Activated T-cell treated with anti-CD3 and anti-CD28 coated beads for 4 hours (primary cell): ENCODE data around the gene PSRC1.
A peak's percentile ranks its signal among the peaks of the same experiment; 100 is the strongest.

Experiments
- DNase-seq: peaks from one replicate; pipeline ENCODE4 v3.0.0-alpha.2; 2020

The PSRC1 gene

GRCh38 chr1:109256971-109257681, 25.8 kb downstream of the PSRC1 start:
- no peak for DNase-seq

- no peak for DNase-seq
These were observed 26.9 kb downstream of the PSRC1 start for GRCh38 chr1:109256085-109256484.

GRCh38 chr1:109255678-109256077, 27.3 kb downstream of the PSRC1 start:
- DNase-seq, result no peak

GRCh38 chr1:109255097-109255651, 27.8 kb downstream of the PSRC1 start:
- no peak for DNase-seq

- no peak for DNase-seq
These were observed 28.3 kb downstream of the PSRC1 start for GRCh38 chr1:109254621-109255096.

GRCh38 chr1:109253803-109254620, 28.9 kb downstream of the PSRC1 start:
- no peak for DNase-seq

- DNase-seq, result no peak
These were observed 29.8 kb downstream of the PSRC1 start for GRCh38 chr1:109252893-109253802.

GRCh38 chr1:109252167-109252892, 30.6 kb downstream of the PSRC1 start:
- DNase-seq, result no peak

- DNase-seq, result no peak
These were observed 31.4 kb downstream of the PSRC1 start for GRCh38 chr1:109251277-109252166.

- DNase-seq, result no peak
These were observed 32.3 kb downstream of the PSRC1 start for GRCh38 chr1:109250454-109251276.

GRCh38 chr1:109249654-109250401, 33.1 kb downstream of the PSRC1 start:
- no peak for DNase-seq

GRCh38 chr1:109248797-109249629, 33.9 kb downstream of the PSRC1 start, which contains the start of gene CELSR2:
CELSR2 (plus strand) TSS chr1:109249539; CDS start chr1:109250080, 541 bp downstream.
- DNase-seq, result peak; percentile 22

GRCh38 chr1:109248444-109248796, 34.5 kb downstream of the PSRC1 start:
- DNase-seq, result no peak

- DNase-seq, result no peak
These were observed 35.3 kb downstream of the PSRC1 start for GRCh38 chr1:109247401-109248365.

- DNase-seq, result no peak
These were observed 36.8 kb downstream of the PSRC1 start for GRCh38 chr1:109246141-109246551.

- no peak for DNase-seq
These were observed 38.9 kb downstream of the PSRC1 start for GRCh38 chr1:109243860-109244552.
